Endometrium (tissue), 2 donors: ENCODE results near the gene TBC1D5.

Source experiments
- FAIRE-seq: peaks from 2 replicates; lab custom pipeline; 2012; peaks lifted over from hg19 to GRCh38; lab: Jason Lieb, UNC
- donor health status: control.
- donor health status: control.

TBC1D5 gene

GRCh38 chr3:17160597-17160996, 581.8 kb downstream of the TBC1D5 start:
- FAIRE-seq, result no peak

- FAIRE-seq, result no peak
Measured at GRCh38 chr3:17158941-17159682, 583.3 kb downstream of the TBC1D5 start.

- no peak for FAIRE-seq
Measured at GRCh38 chr3:17157713-17158112, 584.7 kb downstream of the TBC1D5 start.

- no peak for FAIRE-seq
Measured at GRCh38 chr3:17156864-17157263, 585.6 kb downstream of the TBC1D5 start.

GRCh38 chr3:17155951-17156350, 586.5 kb downstream of the TBC1D5 start:
- FAIRE-seq, result no peak

- FAIRE-seq, result no peak
Measured at GRCh38 chr3:17154941-17155340, 587.5 kb downstream of the TBC1D5 start.

GRCh38 chr3:17154221-17154620, 588.2 kb downstream of the TBC1D5 start:
- FAIRE-seq, result no peak

GRCh38 chr3:17153209-17153608, 589.2 kb downstream of the TBC1D5 start:
- no peak for FAIRE-seq

- no peak for FAIRE-seq
Measured at GRCh38 chr3:17151598-17152373, 590.6 kb downstream of the TBC1D5 start.

GRCh38 chr3:17149076-17149475, 593.4 kb downstream of the TBC1D5 start:
- no peak for FAIRE-seq

- no peak for FAIRE-seq
Measured at GRCh38 chr3:17144665-17144993, 597.8 kb downstream of the TBC1D5 start.

- FAIRE-seq, result no peak
Measured at GRCh38 chr3:17143893-17144664, 598.4 kb downstream of the TBC1D5 start.

- no peak for FAIRE-seq
Measured at GRCh38 chr3:17142516-17142915, 599.9 kb downstream of the TBC1D5 start.

- FAIRE-seq, result no peak
Measured at GRCh38 chr3:17141699-17142098, 600.7 kb downstream of the TBC1D5 start.

- no peak for FAIRE-seq
Measured at GRCh38 chr3:17140670-17141505, 601.5 kb downstream of the TBC1D5 start.

- no peak for FAIRE-seq
Measured at GRCh38 chr3:17138246-17139039, 604.0 kb downstream of the TBC1D5 start.

GRCh38 chr3:17137321-17137826, 605.1 kb downstream of the TBC1D5 start:
- no peak for FAIRE-seq

- FAIRE-seq, result no peak
Measured at GRCh38 chr3:17136136-17136721, 606.2 kb downstream of the TBC1D5 start.

- no peak for FAIRE-seq
Measured at GRCh38 chr3:17135696-17136095, 606.7 kb downstream of the TBC1D5 start.
